ENCODE data around the gene LMOD2. TPM values are rescaled to one million over a fixed set of nuclear protein-coding genes. Genes with fewer than 3 reads are reported as not detected.

Gene LMOD2
- total and polyA plus RNA-seq, 2 experiments from 2014 or later = 19.7 to 19.8 TPM

- Histone ChIP-seq H3K4me1 (ENCODE audit: low read depth) (peaks cover 33% of the 10 kb centered on the region), H3K4me3 (peak overlapping the region; percentile 16), H3K9me3 (ENCODE audit: low read depth) (no peaks in the 10 kb centered on the region), H3K36me3 (no peaks in the 10 kb centered on the region), H3K27me3 (no peaks in the 10 kb centered on the region), H3K27ac (peak overlapping the region; percentile 29)
- no peak for DNase-seq (ENCODE audit: low read depth in 1 of 2, low spot score in 1 of 2)
- no peak for TF ChIP-seq CTCF (IDR thresholded peaks at IDR 0.05; ENCODE audit: low read depth, low read length)
Measured at GRCh38 chr7:123658023-123658422, 2.4 kb downstream of the LMOD2 start.

GRCh38 chr7:123660514-123661354 is 5.1 kb downstream of the LMOD2 start:
- Histone ChIP-seq H3K4me3 (no peak overlapping the region), H3K27me3 (no peaks in the 10 kb centered on the region), H3K36me3 (no peaks in the 10 kb centered on the region), H3K27ac (peak overlapping the region; percentile 89), H3K9me3 (ENCODE audit: low read depth) (no peaks in the 10 kb centered on the region), H3K4me1 (ENCODE audit: low read depth) (peaks cover 35% of the 10 kb centered on the region)
- peak in 1 of 2 donors; percentile 15 for DNase-seq (ENCODE audit: low read depth in 1 of 2, low spot score in 1 of 2)
- no peak for TF ChIP-seq CTCF (IDR thresholded peaks at IDR 0.05; ENCODE audit: low read depth, low read length)

- peaks cover 41% of the 10 kb centered on the region for H3K4me1 ChIP-seq (ENCODE audit: low read depth)
- TF ChIP-seq CTCF (IDR thresholded peaks at IDR 0.05; ENCODE audit: low read depth, low read length) = no peak
- H3K4me3 ChIP-seq = no peak overlapping the region
- H3K36me3 ChIP-seq = no peaks in the 10 kb centered on the region
- no peak for DNase-seq (ENCODE audit: low read depth in 1 of 2, low spot score in 1 of 2)
- no peak overlapping the region for H3K27ac ChIP-seq
- no peaks in the 10 kb centered on the region for H3K9me3 ChIP-seq (ENCODE audit: low read depth)
- no peaks in the 10 kb centered on the region for H3K27me3 ChIP-seq
Measured at GRCh38 chr7:123661765-123662164, 6.1 kb downstream of the LMOD2 start.

GRCh38 chr7:123662293-123662692 is 6.6 kb downstream of the LMOD2 start:
- Histone ChIP-seq H3K4me3 (no peak overlapping the region), H3K4me1 (ENCODE audit: low read depth) (peaks cover 41% of the 10 kb centered on the region), H3K9me3 (ENCODE audit: low read depth) (no peaks in the 10 kb centered on the region), H3K27me3 (no peaks in the 10 kb centered on the region), H3K36me3 (no peaks in the 10 kb centered on the region), H3K27ac (no peak overlapping the region)
- no peak for TF ChIP-seq CTCF (IDR thresholded peaks at IDR 0.05; ENCODE audit: low read depth, low read length)
- DNase-seq (ENCODE audit: low read depth in 1 of 2, low spot score in 1 of 2) = no peak

GRCh38 chr7:123662755-123663154 is 7.1 kb downstream of the LMOD2 start:
- no peak for TF ChIP-seq CTCF (IDR thresholded peaks at IDR 0.05; ENCODE audit: low read depth, low read length)

More at GRCh38 chr7:123662755-123663154, 7.1 kb downstream of the LMOD2 start:
- Histone ChIP-seq H3K4me1 (ENCODE audit: low read depth) (peaks cover 41% of the 10 kb centered on the region), H3K9me3 (ENCODE audit: low read depth) (no peaks in the 10 kb centered on the region), H3K36me3 (no peaks in the 10 kb centered on the region), H3K4me3 (no peak overlapping the region), H3K27ac (no peak overlapping the region), H3K27me3 (no peaks in the 10 kb centered on the region)
- no peak for DNase-seq (ENCODE audit: low read depth in 1 of 2, low spot score in 1 of 2)

Measured in cardiac muscle cell (in vitro differentiated cells and primary cell).